Immature natural killer cell (primary cell): ENCODE measurements around the gene SULT2A1. TPM values are rescaled to one million over a fixed set of nuclear protein-coding genes. Genes with fewer than 3 reads are reported as not detected.
A peak's percentile ranks its signal among the peaks of the same experiment; 100 is the strongest.
"Not testable (repeated sequence)": the region's sequence is repeated elsewhere in the genome, so short reads cannot be mapped to it uniquely, and the experiment has no call there.

ENCODE experiments used
- DNase-seq, 3 donors: peaks; one replicate each; pipeline ENCODE4 v3.0.0; 2022; ENCODE audit warnings: mixed read lengths in 1 of 3
- H3K27ac Mint-ChIP-seq, 6 donors: one replicate each; pipeline ENCODE4 v1.8.0; 2020; ENCODE audit warnings: mixed read lengths in 6 of 6, mild to moderate bottlenecking in 5 of 6, inconsistent platforms in 4 of 6, moderate library complexity in 3 of 6
- H3K27me3 Mint-ChIP-seq, 3 donors: one replicate each; pipeline ENCODE4 v1.8.0; 2020 to 2021; ENCODE audit warnings: low read depth in 3 of 3, mild to moderate bottlenecking in 3 of 3, mixed read lengths in 3 of 3, moderate library complexity in 3 of 3, inconsistent platforms in 1 of 3
- H3K36me3 Mint-ChIP-seq, 3 donors: one replicate each; pipeline ENCODE4 v1.8.0; 2020; ENCODE audit warnings: mixed read lengths in 3 of 3, inconsistent platforms in 2 of 3, mild to moderate bottlenecking in 2 of 3
- H3K4me1 Mint-ChIP-seq, 2 donors: one replicate each; pipeline ENCODE4 v1.8.0; 2020; ENCODE audit warnings: inconsistent platforms in 2 of 2, mild to moderate bottlenecking in 2 of 2, mixed read lengths in 2 of 2, moderate library complexity in 1 of 2
- H3K4me3 Mint-ChIP-seq, 5 donors: one replicate each; pipeline ENCODE4 v1.8.0; 2020; ENCODE audit warnings: mild to moderate bottlenecking in 5 of 5, mixed read lengths in 5 of 5, inconsistent platforms in 3 of 5, moderate library complexity in 3 of 5
- H3K9me3 Mint-ChIP-seq, 6 donors: one replicate each; pipeline ENCODE4 v1.8.0; 2020; ENCODE audit warnings: mild to moderate bottlenecking in 6 of 6, mixed read lengths in 6 of 6, inconsistent platforms in 4 of 6, moderate library complexity in 3 of 6
- polyA plus RNA-seq, 3 donors: library from polyadenylated mRNA; unstranded; fragments of 300-500 nt; fragmentation: Illumina TruSeq; gene quantifications; one replicate each; pipeline ENCODE4 v1.2.3, GENCODE V29; 2021

SULT2A1 gene
- not detected for polyA plus RNA-seq

DNA sequence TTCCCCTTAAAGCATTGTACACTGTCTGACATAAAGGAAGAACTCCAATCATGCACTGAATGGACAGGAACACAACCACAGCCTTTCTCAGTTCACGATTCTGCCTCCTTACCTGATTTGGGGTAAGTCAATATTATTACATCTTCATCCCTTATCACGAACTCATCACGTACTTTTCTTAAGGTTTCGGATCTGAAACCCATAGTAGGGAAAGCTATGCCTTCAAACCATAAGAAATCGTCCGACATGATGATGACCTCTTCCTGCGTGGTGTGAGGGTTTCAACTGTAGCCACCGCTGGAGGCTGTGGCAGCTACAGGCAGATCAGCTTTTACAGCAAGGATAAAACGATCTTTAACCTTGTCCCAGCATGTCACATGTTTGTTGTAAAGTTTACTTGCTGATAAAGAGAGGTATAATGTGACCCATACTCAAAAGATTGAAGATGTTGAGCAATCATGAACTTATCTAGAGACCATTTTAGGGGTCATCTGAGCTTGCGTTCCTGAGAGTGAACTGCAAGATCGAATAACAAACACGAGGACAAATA is at the start of gene SULT2A1:
TSS of gene SULT2A1 (minus strand) at position 306 of the 550 bp plus-strand sequence. CDS start at position 248, 58 bp downstream.
- no peak for DNase-seq
- H3K36me3 Mint-ChIP-seq = no peaks in the 10 kb centered on the region
- no peaks in the 10 kb centered on the region for H3K4me1 Mint-ChIP-seq
- H3K9me3 Mint-ChIP-seq = no peaks in the 10 kb centered on the region
- no peak within 1 kb of the TSS for H3K4me3 Mint-ChIP-seq
- no peak within 1 kb of the TSS for H3K27ac Mint-ChIP-seq
- peaks cover 4 to 12% (median 6%) of the 10 kb centered on the region in 3 donors for H3K27me3 Mint-ChIP-seq

- H3K27me3 Mint-ChIP-seq, H3K27ac Mint-ChIP-seq, DNase-seq, H3K4me3 Mint-ChIP-seq, H3K9me3 Mint-ChIP-seq, H3K4me1 Mint-ChIP-seq, H3K36me3 Mint-ChIP-seq: not testable (repeated sequence)
Observed at GRCh38 chr19:47928581-47928980, 42.5 kb upstream of the SULT2A1 start.

GRCh38 chr19:47920107-47920506 is 34.0 kb upstream of the SULT2A1 start:
- H3K36me3 Mint-ChIP-seq, H3K9me3 Mint-ChIP-seq, H3K4me3 Mint-ChIP-seq, H3K4me1 Mint-ChIP-seq, H3K27me3 Mint-ChIP-seq, H3K27ac Mint-ChIP-seq: not testable (repeated sequence)
- peak; percentile 79 to 85 (median 83) for DNase-seq

DNA sequence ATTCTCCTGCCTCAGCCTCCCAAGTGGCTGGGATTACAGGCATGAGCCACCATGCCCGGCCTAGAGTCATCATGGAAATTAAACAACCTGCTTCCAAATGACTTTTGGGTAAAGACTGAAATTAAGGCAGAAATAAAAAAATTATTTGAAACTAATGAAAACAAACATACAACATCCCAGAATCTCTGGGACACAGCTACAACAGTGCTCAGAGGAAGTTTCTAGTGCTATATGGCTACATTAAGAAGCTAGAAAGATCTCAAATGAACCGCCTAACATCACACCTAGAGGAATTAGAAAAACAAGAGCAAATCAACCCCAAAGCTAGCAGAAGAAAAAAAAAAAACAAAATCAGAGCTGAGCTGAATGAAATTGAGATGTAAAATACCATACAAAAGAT is 24.1 kb upstream of the SULT2A1 start:
- H3K9me3 Mint-ChIP-seq, H3K4me1 Mint-ChIP-seq, H3K4me3 Mint-ChIP-seq, DNase-seq, H3K27ac Mint-ChIP-seq, H3K36me3 Mint-ChIP-seq, H3K27me3 Mint-ChIP-seq: not testable (repeated sequence)

GRCh38 chr19:47909350-47909749 is 23.2 kb upstream of the SULT2A1 start:
- H3K36me3 Mint-ChIP-seq, H3K27me3 Mint-ChIP-seq, H3K4me3 Mint-ChIP-seq, H3K9me3 Mint-ChIP-seq, H3K27ac Mint-ChIP-seq, H3K4me1 Mint-ChIP-seq: not testable (repeated sequence)
- peak; percentile 47 to 75 (median 60) for DNase-seq

GRCh38 chr19:47901370-47901769 is 15.3 kb upstream of the SULT2A1 start:
- Mint-ChIP-seq H3K27me3 (peaks cover 1 to 5% (median 2%) of the 10 kb centered on the region in 3 donors), H3K4me1 (no peaks in the 10 kb centered on the region), H3K4me3 (no peak overlapping the region)

GRCh38 chr19:47899335-47899734 is 13.2 kb upstream of the SULT2A1 start:
- H3K27ac Mint-ChIP-seq = no peak overlapping the region
- H3K27me3 Mint-ChIP-seq = peaks cover 1 to 5% (median 2%) of the 10 kb centered on the region in 3 donors
- H3K36me3 Mint-ChIP-seq = no peaks in the 10 kb centered on the region
- H3K4me1 Mint-ChIP-seq = no peaks in the 10 kb centered on the region
- peaks cover 0 to 3% (median 0%) of the 10 kb centered on the region in 6 donors for H3K9me3 Mint-ChIP-seq
- DNase-seq = no peak
- H3K4me3 Mint-ChIP-seq = no peak overlapping the region

More at GRCh38 chr19:47901370-47901769, 15.3 kb upstream of the SULT2A1 start:
- no peaks in the 10 kb centered on the region for H3K36me3 Mint-ChIP-seq
- peaks cover 0 to 3% (median 0%) of the 10 kb centered on the region in 6 donors for H3K9me3 Mint-ChIP-seq
- no peak overlapping the region for H3K27ac Mint-ChIP-seq
- DNase-seq = no peak

DNA sequence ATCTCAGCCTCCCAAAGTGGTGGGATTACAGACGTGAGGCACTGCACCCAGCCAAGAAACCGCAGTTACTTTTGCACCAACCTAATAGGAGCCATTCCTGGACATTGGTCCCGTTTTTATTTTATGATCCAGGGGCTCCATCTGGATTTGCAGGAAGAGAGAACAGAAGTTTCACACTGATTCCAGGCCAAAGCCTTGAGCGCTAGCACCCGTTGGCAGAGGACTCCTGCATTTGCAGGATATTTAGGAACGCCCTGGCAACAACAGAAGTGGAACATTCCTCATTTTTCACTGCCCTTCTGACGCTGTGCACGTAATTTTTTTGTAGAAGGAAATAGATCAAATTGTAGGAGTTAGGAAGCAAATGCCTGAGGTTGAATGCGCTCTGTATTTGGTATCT is 11.7 kb upstream of the SULT2A1 start:
- peaks cover 0 to 3% (median 0%) of the 10 kb centered on the region in 6 donors for H3K9me3 Mint-ChIP-seq
- no peak overlapping the region for H3K27ac Mint-ChIP-seq
- no peak for DNase-seq
- H3K36me3 Mint-ChIP-seq = no peaks in the 10 kb centered on the region
- H3K4me3 Mint-ChIP-seq = no peak overlapping the region
- H3K4me1 Mint-ChIP-seq = no peaks in the 10 kb centered on the region
- peaks cover 1 to 5% (median 2%) of the 10 kb centered on the region in 3 donors for H3K27me3 Mint-ChIP-seq

GRCh38 chr19:47896773-47897172 is 10.7 kb upstream of the SULT2A1 start:
- H3K27ac Mint-ChIP-seq = no peak overlapping the region
- no peak overlapping the region for H3K4me3 Mint-ChIP-seq
- DNase-seq = no peak
- H3K36me3 Mint-ChIP-seq = no peaks in the 10 kb centered on the region
- H3K27me3 Mint-ChIP-seq = peaks cover 1 to 5% (median 2%) of the 10 kb centered on the region in 3 donors
- peaks cover 0 to 3% (median 0%) of the 10 kb centered on the region in 6 donors for H3K9me3 Mint-ChIP-seq
- no peaks in the 10 kb centered on the region for H3K4me1 Mint-ChIP-seq

- Mint-ChIP-seq H3K4me1 (no peaks in the 10 kb centered on the region), H3K36me3 (no peaks in the 10 kb centered on the region), H3K4me3 (no peak overlapping the region), H3K27ac (no peak overlapping the region), H3K9me3 (peaks cover 0 to 3% (median 0%) of the 10 kb centered on the region in 6 donors), H3K27me3 (peaks cover 1 to 3% (median 2%) of the 10 kb centered on the region in 3 donors)
- no peak for DNase-seq
Observed at GRCh38 chr19:47896019-47896418, 9.9 kb upstream of the SULT2A1 start.

GRCh38 chr19:47895165-47895782 is 9.2 kb upstream of the SULT2A1 start:
- Mint-ChIP-seq H3K4me1 (no peaks in the 10 kb centered on the region), H3K9me3 (peaks cover 0 to 3% (median 0%) of the 10 kb centered on the region in 6 donors), H3K36me3 (no peaks in the 10 kb centered on the region), H3K4me3 (no peak overlapping the region), H3K27ac (no peak overlapping the region), H3K27me3 (peaks cover 1 to 3% (median 2%) of the 10 kb centered on the region in 3 donors)
- no peak for DNase-seq

GRCh38 chr19:47891923-47892666 is 6.0 kb upstream of the SULT2A1 start:
- Mint-ChIP-seq H3K36me3 (no peaks in the 10 kb centered on the region), H3K27me3 (peaks cover 0 to 3% (median 3%) of the 10 kb centered on the region in 3 donors), H3K4me1 (no peaks in the 10 kb centered on the region), H3K9me3 (no peaks in the 10 kb centered on the region), H3K27ac (no peak overlapping the region), H3K4me3 (no peak overlapping the region)
- DNase-seq = no peak

- H3K27ac Mint-ChIP-seq = no peak overlapping the region
- no peak overlapping the region for H3K4me3 Mint-ChIP-seq
- no peaks in the 10 kb centered on the region for H3K9me3 Mint-ChIP-seq
- no peaks in the 10 kb centered on the region for H3K4me1 Mint-ChIP-seq
- peaks cover 0 to 5% (median 3%) of the 10 kb centered on the region in 3 donors for H3K27me3 Mint-ChIP-seq
- no peak for DNase-seq
- no peaks in the 10 kb centered on the region for H3K36me3 Mint-ChIP-seq
Observed at GRCh38 chr19:47891622-47891922, 5.5 kb upstream of the SULT2A1 start.

DNA sequence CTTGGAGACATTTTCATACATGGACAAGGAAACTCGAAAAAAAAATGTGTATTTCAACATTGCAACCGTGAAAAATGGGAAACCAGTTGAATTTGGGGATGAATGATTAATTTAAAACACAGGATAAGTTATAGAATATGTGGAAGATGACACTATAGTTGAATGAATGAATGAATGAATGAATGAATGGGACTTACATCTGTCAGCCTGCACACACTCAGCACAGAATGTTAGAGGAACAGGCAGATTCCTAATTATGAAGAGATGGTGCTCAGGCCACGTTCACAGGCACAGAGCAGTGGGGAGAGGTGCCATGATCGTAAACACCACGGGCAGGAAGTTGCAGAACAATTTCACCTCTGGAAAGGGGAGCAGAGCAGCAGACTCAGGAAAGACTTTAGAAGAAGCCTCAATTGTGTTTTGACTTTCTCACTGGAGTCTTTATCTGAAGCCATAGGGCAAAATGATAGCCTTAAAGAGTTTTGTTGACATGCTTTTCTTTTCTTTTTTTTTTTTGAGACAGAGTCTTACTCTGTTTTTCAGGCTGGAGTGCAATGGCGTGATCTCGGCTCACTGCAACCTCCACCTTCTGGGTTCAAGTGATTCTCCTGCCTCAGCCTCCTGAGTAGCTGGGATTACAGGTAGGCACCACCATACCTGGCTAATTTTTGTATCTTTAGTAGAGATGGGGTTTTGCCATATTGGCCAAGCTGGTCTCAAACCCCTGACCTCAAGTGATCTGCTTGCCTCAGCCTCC is 4.9 kb upstream of the SULT2A1 start:
- H3K9me3 Mint-ChIP-seq = no peaks in the 10 kb centered on the region
- peaks cover 0 to 5% (median 5%) of the 10 kb centered on the region in 3 donors for H3K27me3 Mint-ChIP-seq
- H3K27ac Mint-ChIP-seq = no peak overlapping the region
- no peak overlapping the region for H3K4me3 Mint-ChIP-seq
- DNase-seq = no peak
- no peaks in the 10 kb centered on the region for H3K36me3 Mint-ChIP-seq
- H3K4me1 Mint-ChIP-seq = no peaks in the 10 kb centered on the region
